HEK293T (cell line): ENCODE data around the gene SPAST.

Experiments
- ARNT ChIP-seq: fragments of 450-650 bp; IDR thresholded peaks from 2 replicates; pipeline ENCODE4 v1.6.1; 2017; ENCODE audit warnings: mild to moderate bottlenecking
- BHLHE40 ChIP-seq: fragments of 450-650 bp; IDR thresholded peaks from 2 replicates; pipeline ENCODE4 v1.6.1; 2016; ENCODE audit warnings: mild to moderate bottlenecking, moderate library complexity, borderline replicate concordance
- ELF4 ChIP-seq: fragments of 450-650 bp; IDR thresholded peaks from 2 replicates; pipeline ENCODE4 v1.6.1; 2017; ENCODE audit warnings: antibody characterized with exemption
- FOXA1 ChIP-seq: fragments of 450-650 bp; IDR thresholded peaks from 2 replicates; pipeline ENCODE4 v1.6.1; 2016; ENCODE audit warnings: mild to moderate bottlenecking
- FOXK2 ChIP-seq: fragments of 450-650 bp; IDR thresholded peaks from 2 replicates; pipeline ENCODE4 v1.6.1; 2016; ENCODE audit warnings: mild to moderate bottlenecking
- FOXM1 ChIP-seq: fragments of 450-650 bp; IDR thresholded peaks from 2 replicates; pipeline ENCODE4 v1.6.1; 2017; ENCODE audit warnings: mild to moderate bottlenecking, borderline replicate concordance
- L3MBTL2 ChIP-seq: fragments of 450-650 bp; conservative IDR thresholded peaks from 2 replicates; pipeline ENCODE4 v1.6.1; 2016; ENCODE audit warnings: mild to moderate bottlenecking
- SUZ12 ChIP-seq: fragments of 450-650 bp; IDR thresholded peaks from 2 replicates; pipeline ENCODE4 v1.6.1; 2016; ENCODE audit warnings: mild to moderate bottlenecking
- TF ChIP-seq, protein P1 (sequence below): fragments of 450-650 bp; IDR thresholded peaks from 2 replicates; pipeline ENCODE4 v1.6.1; 2016

DNA sequence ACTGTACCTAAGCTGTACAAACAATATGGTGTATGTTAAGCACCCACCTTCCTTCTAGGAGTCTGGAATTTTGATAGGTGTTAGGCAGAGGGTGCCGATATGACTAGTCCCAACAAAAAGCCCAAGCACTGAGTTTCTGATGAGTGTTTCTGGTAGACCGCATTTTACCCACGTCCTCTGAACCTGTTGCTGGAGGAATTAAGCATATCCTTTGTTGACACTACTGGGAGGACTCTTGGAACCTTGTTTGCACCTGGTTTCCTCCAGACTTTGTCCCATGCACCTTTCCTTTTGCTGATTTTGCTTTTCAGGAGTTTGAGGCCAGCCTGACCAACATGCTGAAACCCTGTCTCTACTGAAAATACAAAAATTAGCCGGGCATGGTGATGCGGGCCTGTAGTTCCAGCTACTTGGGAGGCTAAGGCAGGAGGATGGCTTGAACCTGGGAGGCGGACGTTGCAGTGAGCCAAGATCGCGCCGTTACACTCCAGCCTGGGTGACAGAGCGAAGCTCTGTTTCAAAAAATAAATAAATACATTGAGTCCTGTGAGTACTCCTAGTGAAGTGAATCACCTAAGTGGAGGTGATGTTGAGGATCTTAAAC is 11.4 kb upstream of the SPAST start:
- TF ChIP-seq SUZ12 (no peak), BHLHE40 (no peak), ARNT (no peak), FOXM1 (no peak), L3MBTL2 (no peak), FOXK2 (no peak), FOXA1 (no peak), ELF4 (no peak)
- TF ChIP-seq, protein P1, sequence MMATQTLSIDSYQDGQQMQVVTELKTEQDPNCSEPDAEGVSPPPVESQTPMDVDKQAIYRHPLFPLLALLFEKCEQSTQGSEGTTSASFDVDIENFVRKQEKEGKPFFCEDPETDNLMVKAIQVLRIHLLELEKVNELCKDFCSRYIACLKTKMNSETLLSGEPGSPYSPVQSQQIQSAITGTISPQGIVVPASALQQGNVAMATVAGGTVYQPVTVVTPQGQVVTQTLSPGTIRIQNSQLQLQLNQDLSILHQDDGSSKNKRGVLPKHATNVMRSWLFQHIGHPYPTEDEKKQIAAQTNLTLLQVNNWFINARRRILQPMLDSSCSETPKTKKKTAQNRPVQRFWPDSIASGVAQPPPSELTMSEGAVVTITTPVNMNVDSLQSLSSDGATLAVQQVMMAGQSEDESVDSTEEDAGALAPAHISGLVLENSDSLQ = no peak
